Measurements from ENCODE around the gene UBE2F. TPM values are rescaled to one million over a fixed set of nuclear protein-coding genes. Genes with fewer than 3 reads are reported as not detected.
"Not testable (repeated sequence)": the region's sequence is repeated elsewhere in the genome, so short reads cannot be mapped to it uniquely, and the experiment has no call there.

UBE2F gene
- total and polyA plus RNA-seq, 2 experiments from 2014 or later, result 52.8 to 66.7 TPM

GRCh38 chr2:237943395-237944094 lies 23.3 kb upstream of the UBE2F start:
- Histone ChIP-seq H3K9me2 (replicated peaks; ENCODE audit: insufficient read depth) (no peaks in the 10 kb centered on the region), H3K4me1 (ENCODE audit: insufficient read depth) (no peaks in the 10 kb centered on the region), H3K27me3 (no peaks in the 10 kb centered on the region), H3K79me2 (no peaks in the 10 kb centered on the region), H2AFZ (no peak overlapping the region), H3K36me3 (replicated peaks; ENCODE audit: insufficient read depth, low read depth) (no peaks in the 10 kb centered on the region), H3K9me3 (ENCODE audit: low read depth) (no peaks in the 10 kb centered on the region), H4K20me1 (ENCODE audit: insufficient read depth, poor library complexity, severe bottlenecking) (no peaks in the 10 kb centered on the region), H3K4me2 (no peak overlapping the region), H3K4me3 (no peak overlapping the region), H3K27ac (no peak overlapping the region)
- WGBS (ENCODE audit: low lambda C conversion rate, missing lambda C conversion rate), result 86% methylated on average over 7 of the region's 7 CpGs
- DNase-seq (ENCODE audit: low spot score), result no peak
- TF ChIP-seq EZH2phosphoT487 (IDR thresholded peaks at IDR 0.05; ENCODE audit: low read depth, severe bottlenecking, unreplicated experiment) (no peak), EZH2 (IDR thresholded peaks at IDR 0.05; ENCODE audit: borderline replicate concordance) (no peak), CTCF (IDR thresholded peaks at IDR 0.05; ENCODE audit: poor library complexity) (no peak)

- Histone ChIP-seq H3K9me3 (ENCODE audit: low read depth) (no peaks in the 10 kb centered on the region), H3K79me2 (no peaks in the 10 kb centered on the region), H3K36me3 (replicated peaks; ENCODE audit: insufficient read depth, low read depth) (no peaks in the 10 kb centered on the region), H3K4me3 (no peak overlapping the region), H3K27me3 (no peaks in the 10 kb centered on the region), H2AFZ (no peak overlapping the region), H3K27ac (no peak overlapping the region), H3K4me1 (ENCODE audit: insufficient read depth) (no peaks in the 10 kb centered on the region), H3K9me2 (replicated peaks; ENCODE audit: insufficient read depth) (no peaks in the 10 kb centered on the region), H3K4me2 (no peak overlapping the region), H4K20me1 (ENCODE audit: insufficient read depth, poor library complexity, severe bottlenecking) (no peaks in the 10 kb centered on the region)
- 87% methylated on average over 4 of the region's 4 CpGs for whole genome bisulfite sequencing (ENCODE audit: low lambda C conversion rate, missing lambda C conversion rate)
- no peak for TF ChIP-seq CTCF (IDR thresholded peaks at IDR 0.05; ENCODE audit: poor library complexity)
- TF ChIP-seq EZH2 (IDR thresholded peaks at IDR 0.05; ENCODE audit: borderline replicate concordance), result no peak
- no peak for TF ChIP-seq EZH2phosphoT487 (IDR thresholded peaks at IDR 0.05; ENCODE audit: low read depth, severe bottlenecking, unreplicated experiment)
- no peak for DNase-seq (ENCODE audit: low spot score)
Measured at GRCh38 chr2:237944302-237944701, 22.5 kb upstream of the UBE2F start.

GRCh38 chr2:237946423-237946822 lies 20.4 kb upstream of the UBE2F start:
- TF ChIP-seq EZH2phosphoT487 (IDR thresholded peaks at IDR 0.05; ENCODE audit: low read depth, severe bottlenecking, unreplicated experiment) (no peak), EZH2 (IDR thresholded peaks at IDR 0.05; ENCODE audit: borderline replicate concordance) (no peak), CTCF (IDR thresholded peaks at IDR 0.05; ENCODE audit: poor library complexity) (no peak)

GRCh38 chr2:237951354-237951753 lies 15.5 kb upstream of the UBE2F start:
- WGBS (ENCODE audit: low lambda C conversion rate, missing lambda C conversion rate), result 92% methylated on average over 4 of the region's 4 CpGs
- H3K4me2 ChIP-seq; DNase-seq (ENCODE audit: low spot score); H4K20me1 ChIP-seq (ENCODE audit: insufficient read depth, poor library complexity, severe bottlenecking); H3K9me3 ChIP-seq (ENCODE audit: low read depth); H3K36me3 ChIP-seq (replicated peaks; ENCODE audit: insufficient read depth, low read depth); H3K4me1 ChIP-seq (ENCODE audit: insufficient read depth); H3K9me2 ChIP-seq (replicated peaks; ENCODE audit: insufficient read depth); H2AFZ ChIP-seq; H3K79me2 ChIP-seq; H3K27ac ChIP-seq; H3K4me3 ChIP-seq: not testable (repeated sequence)
- peaks cover 19% of the 10 kb centered on the region for H3K27me3 ChIP-seq

More at GRCh38 chr2:237946423-237946822, 20.4 kb upstream of the UBE2F start:
- no peak overlapping the region for H2AFZ ChIP-seq
- H3K4me1 ChIP-seq (ENCODE audit: insufficient read depth), result no peaks in the 10 kb centered on the region
- H3K4me2 ChIP-seq, result no peak overlapping the region
- 69% methylated on average over 1 of the region's 1 CpG for WGBS (ENCODE audit: low lambda C conversion rate, missing lambda C conversion rate)
- no peak for DNase-seq (ENCODE audit: low spot score)
- no peak overlapping the region for H3K27ac ChIP-seq
- H3K27me3 ChIP-seq, result no peaks in the 10 kb centered on the region
- H3K36me3 ChIP-seq (replicated peaks; ENCODE audit: insufficient read depth, low read depth), result no peaks in the 10 kb centered on the region
- H3K9me2 ChIP-seq (replicated peaks; ENCODE audit: insufficient read depth), result no peaks in the 10 kb centered on the region
- no peaks in the 10 kb centered on the region for H4K20me1 ChIP-seq (ENCODE audit: insufficient read depth, poor library complexity, severe bottlenecking)
- H3K79me2 ChIP-seq, result no peaks in the 10 kb centered on the region
- H3K9me3 ChIP-seq (ENCODE audit: low read depth), result no peaks in the 10 kb centered on the region
- H3K4me3 ChIP-seq, result no peak overlapping the region
